ENCODE results near the gene GGACT. TPM values are rescaled to one million over a fixed set of nuclear protein-coding genes. Genes with fewer than 3 reads are reported as not detected.
A peak's percentile ranks its signal among the peaks of the same experiment; 100 is the strongest.

GGACT gene
- total and polyA plus RNA-seq, 2 experiments from 2014 or later: 0.24 to 1.0 TPM

GRCh38 chr13:100633461-100633860 is 44.9 kb upstream of the GGACT start (continued):
- TF ChIP-seq ZNF462 (CRISPR knock-in tag; IDR thresholded peaks at IDR 0.05) (no peak), NANOG (IDR thresholded peaks at IDR 0.05; ENCODE audit: borderline replicate concordance) (no peak), STAT1 (IDR thresholded peaks at IDR 0.05; ENCODE audit: unreplicated experiment) (no peak)

DNA sequence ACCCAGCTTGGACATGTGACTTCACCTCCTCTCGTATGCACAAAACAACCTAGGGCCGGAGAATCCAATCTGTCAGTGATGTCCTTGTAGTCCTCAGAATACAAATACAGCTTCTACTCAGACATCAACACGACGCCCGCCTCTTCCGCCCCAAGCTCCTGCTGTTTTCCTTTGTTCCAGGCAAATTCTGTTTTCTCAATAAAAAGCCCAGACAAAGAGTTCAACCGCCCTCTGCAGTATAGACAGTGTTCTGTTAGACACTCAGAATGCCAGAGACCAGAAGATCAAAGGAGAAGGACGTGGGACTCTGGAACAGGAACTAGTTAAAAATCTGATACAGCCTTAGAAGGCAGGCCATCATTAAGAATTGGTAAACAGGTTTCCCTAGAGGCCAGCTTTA is 42.0 kb upstream of the GGACT start:
- Histone ChIP-seq H3K36me3 (ENCODE audit: insufficient read depth) (peaks cover 27% of the 10 kb centered on the region), H3K27ac (ENCODE audit: low read depth) (no peak overlapping the region), H3K27me3 (ENCODE audit: insufficient read depth) (no peaks in the 10 kb centered on the region), H3K9me2 (ENCODE audit: insufficient read depth) (no peaks in the 10 kb centered on the region), H3K4me2 (0 out of 2 replicates have a peak overlapping the region, but pooled peaks have one; percentile 0), H3F3A (replicated peaks; ENCODE audit: low read depth) (0 out of 2 replicates have a peak, but pooled peaks cover 6% of the 10 kb centered on the region), H2AFZ (no peak overlapping the region), H4K20me1 (replicated peaks; ENCODE audit: insufficient read depth) (no peaks in the 10 kb centered on the region; the same call in 1 of the 2 replicates), H3K79me2 (replicated peaks; ENCODE audit: insufficient read depth) (no peaks in the 10 kb centered on the region), H3K4me1 (ENCODE audit: insufficient read depth) (peaks cover 11% of the 10 kb centered on the region), H3K4me3 (no peak overlapping the region)
- peak overlapping the region; percentile 36; the same call in 1 of the 2 replicates for H3K27ac Mint-ChIP-seq
- H3K9me3 Mint-ChIP-seq: no peaks in the 10 kb centered on the region
- H3K4me3 Mint-ChIP-seq: no peak overlapping the region
- TF ChIP-seq CTCF (conservative IDR thresholded peaks at IDR 0.05; ENCODE audit: low read depth in 2 of 2): peak in 1 of 2 experiments; percentile 17; a peak in 1 of 4 replicates
- no peak for TF ChIP-seq ZNF331 (CRISPR knock-in tag; IDR thresholded peaks at IDR 0.05; ENCODE audit: low read depth)
- no peak for TF ChIP-seq REST (IDR thresholded peaks at IDR 0.05; ENCODE audit: unreplicated experiment)
- no peak for TF ChIP-seq NANOG (IDR thresholded peaks at IDR 0.05; ENCODE audit: borderline replicate concordance)
- no peak for TF ChIP-seq EZH2phosphoT487 (IDR thresholded peaks at IDR 0.05; ENCODE audit: unreplicated experiment)
- no peak for TF ChIP-seq CREB1 (CRISPR knock-in tag; IDR thresholded peaks at IDR 0.05; ENCODE audit: low read depth)
- H3K4me1 Mint-ChIP-seq: peaks cover 17% of the 10 kb centered on the region
- H3K36me3 Mint-ChIP-seq (ENCODE audit: low read depth): peaks cover 69% of the 10 kb centered on the region
- ATAC-seq: peak; percentile 38
- DNase-seq (ENCODE audit: low spot score): peak; percentile 44
- H3K27me3 Mint-ChIP-seq (ENCODE audit: insufficient read depth, low read depth, poor library complexity): no peaks in the 10 kb centered on the region

All from GM23338 (cell line).